Endometrium (tissue), 2 donors: ENCODE data around the gene ITGA7.

ENCODE experiments used
- FAIRE-seq: peaks from 2 replicates; lab custom pipeline; 2012; peaks lifted over from hg19 to GRCh38; lab: Jason Lieb, UNC
- donor health status: control.
- donor health status: control.

The ITGA7 gene

DNA sequence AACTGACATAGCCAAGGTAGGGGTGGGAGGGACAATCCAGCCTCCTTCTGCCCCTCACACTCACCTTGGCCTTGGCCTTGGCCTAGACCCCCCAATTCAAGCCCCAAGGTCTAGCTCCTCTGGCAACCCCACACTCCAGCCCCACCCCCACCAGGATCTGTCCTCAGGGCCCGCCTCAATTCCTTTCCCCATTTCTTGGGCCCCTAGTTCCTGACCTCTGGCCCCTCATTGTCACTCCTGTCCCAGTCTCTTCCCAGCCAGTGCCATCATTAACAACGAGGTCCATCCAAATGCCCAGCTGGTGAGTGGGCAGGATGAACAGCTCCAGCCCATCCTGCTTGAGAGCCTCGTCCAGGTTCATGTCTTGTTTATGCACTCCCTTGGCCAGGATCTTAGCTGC is 28.4 kb upstream of the ITGA7 start:
- no peak for FAIRE-seq

DNA sequence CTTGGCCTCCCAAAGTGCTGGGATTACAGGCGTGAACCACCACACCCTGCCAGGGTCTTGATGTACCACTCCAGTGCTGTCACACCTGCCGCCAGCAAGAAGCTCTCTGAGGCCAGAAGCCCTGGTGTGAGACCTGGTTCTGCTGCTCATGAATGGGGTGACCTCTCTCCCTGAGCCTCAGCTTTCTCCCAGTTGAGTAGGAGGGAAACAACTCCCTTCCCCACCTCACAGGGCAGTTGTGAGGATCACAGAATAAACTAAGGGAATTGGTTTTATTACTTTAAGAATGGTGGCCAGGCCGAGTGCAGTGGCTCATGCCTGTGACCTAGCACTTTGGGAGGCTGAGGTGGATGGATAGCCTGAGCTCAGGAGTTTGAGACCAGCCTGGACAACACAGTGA is 26.9 kb upstream of the ITGA7 start:
- no peak for FAIRE-seq

DNA sequence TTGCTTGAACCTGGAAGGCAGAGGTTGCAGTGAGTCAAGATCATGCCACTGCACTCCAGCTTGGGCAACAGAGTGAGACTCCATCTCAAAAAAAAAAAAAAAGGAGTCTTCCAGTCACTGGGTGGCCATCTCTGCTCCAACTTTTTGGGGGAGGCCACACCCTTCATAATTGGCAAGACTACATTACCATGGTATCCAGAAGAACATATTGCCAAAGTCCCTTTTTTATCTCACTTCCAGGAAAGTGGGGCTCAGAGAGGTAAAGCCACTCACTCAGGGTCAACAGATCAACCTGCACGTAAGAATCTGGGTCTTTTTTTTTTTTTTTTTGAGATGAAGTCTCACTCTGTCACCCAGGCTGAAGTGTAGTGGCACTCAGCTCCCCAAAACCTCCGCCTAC is 26.2 kb upstream of the ITGA7 start:
- no peak for FAIRE-seq

DNA sequence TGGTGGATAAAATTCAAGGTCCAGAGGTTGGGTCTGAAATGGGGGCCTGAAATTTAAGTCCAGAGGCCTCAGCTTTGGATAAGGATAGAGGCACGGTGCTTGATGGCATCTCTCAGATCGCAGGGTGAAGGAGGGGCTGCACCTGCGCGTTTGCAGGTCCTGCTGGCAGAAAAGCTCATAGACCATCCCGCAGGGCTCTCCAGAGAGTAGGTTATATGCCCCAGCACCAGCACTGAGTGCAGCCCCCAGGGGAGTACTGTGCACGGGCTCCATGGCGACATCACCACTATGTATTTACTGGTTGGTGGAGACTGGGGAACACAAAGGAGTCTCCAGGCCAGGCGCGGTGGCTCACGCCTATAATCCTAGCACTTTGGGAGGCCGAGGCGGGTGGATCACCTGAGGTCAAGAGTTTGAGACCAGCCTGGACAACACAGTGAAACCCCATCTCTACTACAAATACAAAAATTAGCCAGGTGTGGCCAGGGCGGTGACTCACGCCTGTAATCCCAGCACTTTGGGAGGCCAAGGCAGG is 25.4 kb upstream of the ITGA7 start:
- FAIRE-seq: no peak

DNA sequence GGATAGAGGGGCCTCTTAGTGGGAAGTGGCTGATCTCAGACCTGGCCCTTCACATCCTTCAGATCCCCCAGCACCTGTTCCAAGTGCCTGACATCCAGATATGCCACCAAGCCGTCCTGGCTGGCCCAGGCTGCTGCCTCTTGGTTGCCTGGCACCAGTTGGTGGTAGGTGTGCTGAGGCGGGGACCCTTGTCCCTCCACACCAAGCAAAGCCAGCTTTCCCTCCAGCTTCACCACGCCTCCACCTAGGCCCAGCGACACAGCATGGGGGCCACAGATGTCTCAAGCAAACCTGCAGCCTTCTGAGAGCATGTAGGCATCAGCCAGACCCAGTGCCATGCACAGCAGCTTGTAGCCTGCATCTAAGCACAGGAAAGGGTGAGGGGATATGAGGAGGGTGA is 24.6 kb upstream of the ITGA7 start:
- FAIRE-seq: no peak

DNA sequence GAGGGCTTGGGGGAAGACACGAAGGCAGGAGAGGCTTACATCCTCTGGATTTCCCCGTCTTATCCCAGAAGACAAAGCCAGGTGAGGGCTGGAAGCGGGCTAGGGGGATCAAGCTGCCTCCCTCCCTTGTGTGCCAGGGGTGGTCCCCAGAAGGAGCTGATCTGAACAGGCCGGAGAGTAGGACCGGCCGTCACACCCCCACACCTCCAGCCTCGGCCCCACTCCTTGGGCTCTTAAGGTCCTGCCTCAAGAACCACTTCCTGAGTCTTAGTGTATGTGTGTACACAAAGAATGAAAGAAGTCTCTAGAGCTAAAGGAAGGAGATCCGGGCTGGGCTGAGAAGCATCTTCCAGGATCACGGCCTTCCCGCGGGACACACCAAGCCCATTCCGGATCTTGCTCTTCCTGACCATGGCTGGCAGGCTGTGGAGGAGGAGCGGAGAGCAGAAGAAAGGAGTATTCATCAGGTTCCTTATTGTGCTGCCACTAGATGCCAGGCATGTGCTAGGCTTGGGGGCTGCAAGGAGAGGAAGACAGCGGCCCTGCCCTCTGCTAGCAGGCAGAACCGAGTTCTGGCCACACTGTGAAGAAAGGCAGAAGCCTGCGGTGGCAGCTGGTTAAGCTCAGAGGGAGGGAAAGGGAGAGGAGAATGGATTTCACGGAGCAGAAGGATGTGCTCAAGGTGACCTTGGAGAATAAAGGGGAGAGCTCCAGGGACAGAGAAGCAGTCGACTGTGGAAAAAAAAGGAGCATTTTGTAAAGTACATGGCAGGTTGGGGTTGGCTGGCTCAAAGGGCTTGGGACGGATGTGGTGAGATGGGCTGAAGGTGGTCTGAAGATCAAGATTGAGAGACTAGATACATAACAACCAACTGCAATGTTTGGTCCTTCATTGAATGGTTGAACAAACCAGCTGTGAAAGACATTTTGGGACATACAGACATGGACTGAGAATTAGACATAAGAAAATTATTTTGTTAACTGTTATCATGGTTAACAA is 22.4 kb upstream of the ITGA7 start:
- no peak for FAIRE-seq

DNA sequence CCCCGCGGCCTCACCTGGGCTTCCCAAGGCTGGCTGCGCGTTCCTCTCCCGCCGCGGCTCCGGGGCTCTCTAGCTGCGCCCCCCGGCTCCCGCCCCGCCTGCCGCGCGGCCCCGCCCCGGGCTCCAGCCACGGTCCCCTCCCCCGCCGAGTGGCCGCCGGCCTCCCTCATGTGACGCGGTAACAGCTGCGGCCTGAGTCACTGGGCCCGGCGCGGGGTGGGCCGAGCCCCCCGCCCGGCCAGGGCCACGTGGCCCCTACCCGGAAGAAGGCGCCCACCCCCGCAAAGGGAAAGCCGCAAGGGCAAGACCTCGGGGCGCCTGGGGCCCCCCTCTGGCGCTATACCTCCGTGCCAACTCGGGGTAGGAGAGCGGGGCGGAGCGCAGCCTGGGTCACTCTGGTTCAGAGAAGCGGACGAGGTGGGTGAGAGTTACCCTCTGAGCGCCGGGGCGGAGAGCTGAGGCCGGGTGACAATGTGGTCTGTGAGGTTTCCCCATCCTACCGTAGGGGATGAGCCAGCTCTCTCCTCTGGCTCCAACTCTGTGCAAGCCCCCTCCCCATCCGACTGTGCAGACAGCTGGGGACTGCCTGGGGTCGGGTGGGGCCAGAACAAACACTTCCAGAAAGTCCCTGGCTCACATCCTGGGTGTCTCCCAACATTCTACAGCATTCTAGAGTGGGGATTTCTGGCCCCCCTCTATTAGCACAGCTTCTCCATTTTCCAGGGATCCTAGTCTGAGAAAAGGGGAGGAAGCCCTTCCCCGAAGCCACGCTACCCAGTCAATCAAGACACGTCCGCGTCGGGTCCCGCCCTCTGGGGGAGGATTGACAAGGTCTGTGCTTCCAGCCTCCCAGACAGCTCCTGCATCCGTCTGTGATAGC is 21.5 kb upstream of the ITGA7 start, which contains the start of gene CD63:
TSS of gene CD63 (minus strand) at position 71 of the 880 bp plus-strand sequence. CDS start 668 bp downstream, outside the sequence.
- FAIRE-seq: no peak

DNA sequence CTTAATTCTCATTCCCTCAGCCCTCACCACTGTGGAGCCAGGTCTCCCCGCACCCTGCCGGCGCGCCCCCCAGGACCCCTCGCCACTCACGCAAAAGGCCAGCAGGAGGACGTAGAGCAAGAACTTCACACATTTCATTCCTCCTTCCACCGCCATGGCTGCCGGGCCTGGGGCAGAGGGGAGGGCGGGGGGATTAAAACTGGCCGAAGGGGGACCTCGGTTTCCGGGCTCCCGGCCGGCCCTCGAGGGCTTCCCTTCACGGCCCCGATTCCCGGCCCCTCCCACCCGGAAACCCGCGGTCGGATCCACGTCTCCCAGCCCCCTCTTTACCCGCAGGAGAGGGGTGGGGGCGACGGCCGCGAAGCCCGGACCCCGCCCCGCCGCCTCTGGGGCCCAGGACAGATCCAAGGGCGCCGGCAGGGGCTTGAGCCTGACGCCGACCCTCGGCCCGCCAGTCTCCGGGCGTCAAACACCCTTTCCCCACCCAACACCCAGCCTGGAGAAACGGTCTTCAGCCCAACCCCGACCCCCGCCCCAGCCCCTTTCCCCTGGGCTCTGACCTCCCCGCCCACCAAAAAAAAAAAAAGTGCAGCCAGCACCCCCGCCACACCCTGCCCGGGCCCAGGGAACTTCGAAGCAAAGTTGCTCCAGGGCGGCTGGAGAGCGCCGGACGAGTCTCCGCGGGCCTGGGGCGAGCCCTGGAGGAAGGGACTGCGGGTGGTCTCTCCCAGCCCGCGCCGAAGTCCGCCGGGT is 20.7 kb upstream of the ITGA7 start:
- no peak for FAIRE-seq

DNA sequence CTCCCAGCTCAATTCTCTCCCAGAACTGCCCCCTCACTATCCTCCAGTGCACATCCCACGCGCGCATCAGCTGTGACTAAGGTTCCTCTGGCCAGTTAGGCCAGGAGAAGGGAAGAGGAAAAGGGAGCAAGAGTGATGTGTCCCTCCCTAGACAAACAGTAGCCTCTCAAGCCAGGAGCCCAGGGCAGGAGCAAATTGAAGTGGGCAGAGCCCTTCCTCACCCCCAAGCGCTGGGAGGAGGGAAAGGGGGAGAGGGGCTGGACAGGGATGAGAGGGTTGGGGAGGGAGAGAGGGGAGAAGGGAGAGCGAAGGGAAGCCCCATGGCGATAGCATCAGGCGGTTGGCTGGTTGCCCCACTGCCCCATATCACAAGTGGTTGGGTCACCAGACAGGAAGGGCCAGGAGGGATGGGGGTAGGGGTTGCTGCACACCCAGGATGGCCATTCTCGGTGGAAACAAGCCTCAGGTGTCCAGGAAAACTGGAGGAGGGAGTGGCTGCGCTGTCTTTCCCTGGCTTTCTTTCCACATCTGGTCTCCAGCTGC is 20.0 kb upstream of the ITGA7 start:
- no peak for FAIRE-seq

DNA sequence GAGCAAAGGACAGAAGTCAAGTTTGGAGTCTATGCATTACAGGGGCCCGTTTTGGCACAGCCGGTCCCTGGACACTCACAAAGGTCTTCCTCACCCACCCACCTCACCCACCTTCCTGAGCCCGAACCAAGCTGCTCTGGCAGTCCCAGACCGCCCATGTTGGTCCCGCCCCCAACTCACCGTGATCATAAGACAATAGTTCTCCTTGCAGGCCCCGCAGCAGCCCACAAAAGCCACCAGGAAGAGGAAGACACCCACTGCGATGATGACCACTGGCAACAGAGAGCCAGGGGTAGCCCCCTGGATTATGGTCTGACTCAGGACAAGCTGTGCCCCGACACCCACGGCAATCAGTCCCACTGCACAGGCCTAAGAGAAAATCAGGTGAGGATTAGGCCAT is 19.3 kb upstream of the ITGA7 start:
- no peak for FAIRE-seq

DNA sequence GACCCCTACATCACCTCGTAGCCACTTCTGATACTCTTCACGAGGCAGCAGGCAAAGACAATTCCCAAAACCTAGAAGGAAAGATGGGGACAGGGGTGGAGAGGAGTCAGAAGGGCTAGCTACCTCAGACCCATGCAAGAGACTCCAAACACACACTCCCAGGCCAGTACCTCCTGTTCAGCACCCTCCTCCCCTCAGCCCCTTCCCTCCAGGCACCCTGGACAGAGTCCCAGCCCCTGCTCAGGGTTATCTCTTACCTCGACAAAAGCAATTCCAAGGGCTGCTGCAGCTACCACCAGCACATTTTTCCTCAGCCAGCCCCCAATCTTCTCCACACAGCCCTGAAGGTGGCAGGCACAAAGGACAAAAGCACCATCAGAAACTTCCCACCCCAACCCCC is 17.9 kb upstream of the ITGA7 start:
- no peak for FAIRE-seq

DNA sequence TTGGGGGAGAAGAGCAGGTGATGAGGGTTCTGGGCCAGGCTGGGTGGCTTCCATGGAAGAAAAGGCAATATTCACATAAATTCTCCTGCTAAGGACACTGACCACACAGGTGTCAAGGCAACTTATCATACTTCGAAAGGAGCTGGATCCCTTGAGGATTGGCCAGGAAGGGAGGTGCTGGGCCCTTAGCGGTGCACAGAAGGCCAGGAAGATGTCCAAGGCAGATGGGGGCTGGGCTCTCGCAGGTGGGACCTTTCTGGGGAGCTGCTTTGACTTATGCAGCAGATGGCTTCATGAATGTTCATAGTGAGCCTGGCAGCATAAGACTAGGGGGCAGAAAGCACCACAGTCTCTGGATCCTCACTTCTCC is 17.2 kb upstream of the ITGA7 start:
- no peak for FAIRE-seq

DNA sequence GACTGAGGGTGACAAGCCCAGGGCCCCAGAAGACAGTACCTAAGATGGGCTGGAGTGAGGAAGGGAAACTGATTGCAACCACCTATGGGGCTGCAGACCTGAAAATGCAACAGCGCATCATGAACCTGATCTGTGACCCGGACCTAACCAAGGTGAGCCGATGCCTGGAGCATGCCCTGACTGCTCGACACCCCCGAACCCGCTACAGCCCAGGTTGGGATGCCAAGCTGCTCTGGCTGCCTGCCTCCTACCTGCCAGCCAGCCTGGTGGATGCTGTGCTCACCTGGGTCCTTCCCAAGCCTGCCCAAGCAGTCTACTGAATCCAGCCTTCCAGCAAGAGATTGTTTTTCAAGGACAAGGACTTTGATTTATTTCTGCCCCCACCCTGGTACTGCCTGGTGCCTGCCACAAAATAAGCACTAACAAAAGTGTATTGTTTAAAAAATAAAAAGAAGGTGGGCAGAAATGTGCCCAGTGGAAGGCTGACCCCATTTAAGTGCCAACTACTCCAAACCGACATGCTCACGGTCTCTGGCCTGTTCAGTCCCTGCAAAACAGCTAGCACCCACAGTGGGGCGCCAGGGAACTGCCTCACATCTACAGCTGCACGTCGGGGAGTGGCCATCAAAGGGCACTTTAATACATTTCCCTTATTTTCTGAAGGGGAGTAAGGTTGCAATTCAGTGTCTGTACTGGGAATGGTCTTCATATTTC is 16.7 kb upstream of the ITGA7 start:
- no peak for FAIRE-seq

DNA sequence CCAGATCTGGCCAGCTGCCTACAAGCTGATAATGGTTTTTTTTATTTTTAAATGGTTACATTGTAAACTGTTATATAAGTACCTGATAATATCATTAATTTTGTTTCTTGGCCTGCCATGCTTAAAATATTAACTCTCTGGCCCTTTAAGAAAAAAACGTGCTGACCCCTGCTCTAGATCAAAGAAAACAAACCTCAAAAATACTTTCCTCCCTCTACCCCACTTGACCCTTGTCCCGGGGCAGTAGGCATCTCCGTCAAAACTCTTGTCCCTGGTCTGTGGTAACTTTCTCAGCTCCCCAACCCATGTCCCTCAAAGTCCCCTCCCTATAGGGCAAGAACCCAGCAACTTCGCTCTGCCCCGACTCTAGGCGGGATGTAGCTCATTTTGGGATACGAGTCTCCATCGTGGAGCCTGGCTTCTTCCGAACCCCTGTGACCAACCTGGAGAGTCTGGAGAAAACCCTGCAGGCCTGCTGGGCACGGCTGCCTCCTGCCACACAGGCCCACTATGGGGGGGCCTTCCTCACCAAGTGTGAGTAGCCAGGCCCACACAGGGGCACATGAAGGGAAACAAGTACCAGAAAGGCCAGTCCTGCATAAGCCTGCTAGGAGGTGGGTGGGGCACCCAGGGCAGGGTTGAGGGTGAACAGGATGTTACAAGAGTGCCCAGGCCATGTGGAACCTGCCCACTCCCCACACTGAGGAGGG is 16.0 kb upstream of the ITGA7 start:
- FAIRE-seq: no peak

DNA sequence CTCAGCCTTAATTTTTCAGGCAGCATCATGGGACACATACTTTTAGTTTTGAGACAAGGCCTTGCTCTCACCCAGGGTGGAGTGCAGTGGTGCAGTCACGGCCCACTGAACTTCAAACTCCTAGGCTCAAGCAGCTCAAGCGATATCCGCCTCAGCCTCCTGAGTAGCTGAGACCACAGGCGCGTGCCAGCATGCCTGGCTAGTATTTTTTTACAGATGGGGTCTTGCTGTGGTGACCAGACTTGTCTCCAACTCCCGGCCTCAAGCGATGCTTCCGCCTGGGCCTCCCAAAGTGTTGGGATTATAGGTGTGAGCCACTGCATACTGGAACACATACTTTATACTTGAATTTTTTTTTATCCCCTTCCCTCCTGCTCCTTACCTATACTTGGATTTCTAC is 15.2 kb upstream of the ITGA7 start:
- FAIRE-seq: no peak

DNA sequence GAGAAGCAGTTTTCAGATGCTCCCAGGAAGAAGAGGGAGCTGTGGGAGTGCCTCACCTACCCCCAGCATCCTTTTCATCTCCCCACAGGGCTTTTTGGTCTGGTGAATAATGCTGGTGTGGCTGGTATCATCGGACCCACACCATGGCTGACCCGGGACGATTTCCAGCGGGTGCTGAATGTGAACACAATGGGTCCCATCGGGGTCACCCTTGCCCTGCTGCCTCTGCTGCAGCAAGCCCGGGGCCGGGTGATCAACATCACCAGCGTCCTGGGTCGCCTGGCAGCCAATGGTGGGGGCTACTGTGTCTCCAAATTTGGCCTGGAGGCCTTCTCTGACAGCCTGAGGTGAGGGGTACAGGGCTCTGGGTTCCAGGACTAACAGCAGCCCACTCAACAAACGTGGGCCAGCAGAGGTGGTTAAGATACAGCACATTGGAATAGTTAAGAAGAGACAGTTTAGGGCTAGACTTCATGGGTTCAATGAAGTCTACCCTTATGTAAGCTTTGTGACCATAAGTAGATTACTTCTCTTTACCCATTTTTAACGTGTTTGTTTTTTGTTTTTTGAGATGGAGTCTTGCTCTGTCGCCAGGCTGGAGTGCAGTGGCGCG is 14.0 kb upstream of the ITGA7 start:
- no peak for FAIRE-seq

DNA sequence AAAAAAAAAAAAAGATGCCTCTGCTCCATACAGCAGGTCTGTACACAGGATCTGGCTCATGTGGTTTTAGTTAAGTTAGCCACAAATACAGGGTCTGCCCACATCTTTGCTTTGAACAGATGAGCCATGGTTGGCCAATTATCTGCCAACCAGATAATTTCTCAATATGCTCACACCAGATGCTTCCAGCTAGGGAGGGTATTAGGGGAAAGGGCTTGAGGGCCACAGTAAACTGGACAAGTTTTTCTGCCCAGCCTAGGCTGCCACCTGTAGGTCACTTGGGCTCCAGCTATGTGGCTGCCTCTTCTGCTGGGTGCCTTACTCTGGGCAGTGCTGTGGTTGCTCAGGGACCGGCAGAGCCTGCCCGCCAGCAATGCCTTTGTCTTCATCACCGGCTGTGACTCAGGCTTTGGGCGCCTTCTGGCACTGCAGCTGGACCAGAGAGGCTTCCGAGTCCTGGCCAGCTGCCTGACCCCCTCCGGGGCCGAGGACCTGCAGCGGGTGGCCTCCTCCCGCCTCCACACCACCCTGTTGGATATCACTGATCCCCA is 13.3 kb upstream of the ITGA7 start:
- FAIRE-seq: no peak

DNA sequence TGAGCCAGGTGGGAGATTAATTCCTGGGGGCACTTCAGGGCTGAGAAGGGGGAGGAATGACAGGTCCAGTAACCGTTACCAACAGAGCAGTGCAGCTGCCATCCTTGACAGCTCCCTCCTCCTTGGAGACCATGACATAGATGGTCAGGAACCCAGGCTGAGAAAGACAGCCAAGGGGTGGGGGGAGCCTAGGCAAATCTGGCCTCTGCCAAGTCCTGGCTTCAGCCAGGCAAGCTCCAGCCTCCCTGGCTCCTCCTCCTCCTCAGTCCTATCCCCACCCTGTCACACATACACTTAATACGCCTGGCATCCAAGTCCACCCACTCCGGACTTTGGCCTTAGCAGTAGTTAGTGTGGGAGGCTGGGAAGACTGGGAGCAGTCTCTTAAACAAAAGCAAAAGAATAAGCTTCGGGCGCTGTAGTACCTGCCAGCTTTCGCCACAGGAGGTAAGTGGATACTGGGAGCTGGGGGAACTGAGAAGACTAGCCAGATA is 12.4 kb upstream of the ITGA7 start, which contains the start of gene RDH5:
TSS of gene RDH5 (plus strand) at position 323 of the 494 bp plus-strand sequence. CDS start 792 bp downstream, outside the sequence.
- FAIRE-seq: no peak

DNA sequence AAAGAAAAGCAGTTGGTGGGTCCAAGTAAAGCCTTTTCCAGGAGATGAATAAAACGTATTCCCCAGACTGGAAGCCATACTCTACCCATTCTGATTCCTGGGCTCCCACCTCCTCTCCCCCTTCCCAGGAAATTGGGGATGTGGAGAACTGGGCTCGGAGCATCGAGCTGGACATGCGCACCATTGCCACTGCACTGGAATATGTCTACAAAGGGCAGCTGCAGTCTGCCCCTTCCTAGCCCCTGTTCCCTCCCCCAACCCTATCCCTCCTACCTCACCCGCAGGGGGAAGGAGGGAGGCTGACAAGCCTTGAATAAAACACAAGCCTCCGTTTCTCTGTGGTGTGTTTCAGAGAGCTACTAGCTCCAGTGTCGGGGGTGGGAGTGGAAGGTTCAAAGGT is 11.7 kb upstream of the ITGA7 start:
- no peak for FAIRE-seq
